ENCODE results near the gene GLS2.

- TF ChIP-seq CTCF (IDR thresholded peaks at IDR 0.05): no peak
- TF ChIP-seq POLR2AphosphoS5 (IDR thresholded peaks at IDR 0.05): no peak
Observed at GRCh38 chr12:56520506-56520905, 32.5 kb upstream of the GLS2 start.
